ENCODE results near the gene SEMA4G. TPM values are rescaled to one million over a fixed set of nuclear protein-coding genes. Genes with fewer than 3 reads are reported as not detected.

SEMA4G gene
- total and polyA plus RNA-seq, 3 experiments from 2014 or later = 0.06 to 0.57 (median 0.49) TPM

DNA sequence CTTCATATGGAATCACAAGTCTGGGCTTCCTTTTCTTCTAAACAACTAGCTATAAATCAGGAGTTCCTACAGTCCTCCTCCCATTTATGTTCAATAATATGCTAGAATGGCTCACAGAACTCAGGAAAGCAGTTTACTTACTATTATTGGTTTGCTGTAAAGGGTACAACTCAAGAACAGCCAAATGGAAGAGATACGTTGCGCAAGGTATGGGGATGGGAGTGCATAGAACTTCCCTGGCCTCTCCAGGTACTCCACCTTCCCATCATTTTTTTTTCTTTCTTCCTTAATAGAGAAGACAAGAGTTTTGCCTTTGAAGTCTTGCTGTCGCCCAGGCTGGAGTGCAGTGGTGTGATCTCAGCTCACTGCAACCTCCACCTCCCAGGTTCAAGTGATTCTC lies 27.1 kb upstream of the SEMA4G start:
- H3K9me3 Mint-ChIP-seq = no peaks in the 10 kb centered on the region
- Histone ChIP-seq H3K4me1 (ENCODE audit: insufficient read depth, low read length) (peaks cover 5% of the 10 kb centered on the region), H3K4me3 (ENCODE audit: low read length) (no peak overlapping the region), H3K9me3 (ENCODE audit: low read length) (no peaks in the 10 kb centered on the region), H3K27ac (ENCODE audit: low read depth, low read length) (no peak overlapping the region), H3K36me3 (ENCODE audit: insufficient read depth, low read length) (peaks cover 50% of the 10 kb centered on the region), H3K27me3 (ENCODE audit: insufficient read depth, low read length, poor library complexity, severe bottlenecking) (no peaks in the 10 kb centered on the region)
- peaks cover 5 to 77% (median 25%) of the 10 kb centered on the region in 3 donors for H3K36me3 Mint-ChIP-seq
- DNase-seq = no peak
- H3K27me3 Mint-ChIP-seq = no peaks in the 10 kb centered on the region
- H3K27ac Mint-ChIP-seq = no peak overlapping the region
- CTCF ChIA-PET = no interaction called here
- POLR2A ChIA-PET = no interaction called here
- peaks cover 4 to 28% (median 15%) of the 10 kb centered on the region in 3 donors for H3K4me1 Mint-ChIP-seq
- H3K4me3 Mint-ChIP-seq = no peak overlapping the region

DNA sequence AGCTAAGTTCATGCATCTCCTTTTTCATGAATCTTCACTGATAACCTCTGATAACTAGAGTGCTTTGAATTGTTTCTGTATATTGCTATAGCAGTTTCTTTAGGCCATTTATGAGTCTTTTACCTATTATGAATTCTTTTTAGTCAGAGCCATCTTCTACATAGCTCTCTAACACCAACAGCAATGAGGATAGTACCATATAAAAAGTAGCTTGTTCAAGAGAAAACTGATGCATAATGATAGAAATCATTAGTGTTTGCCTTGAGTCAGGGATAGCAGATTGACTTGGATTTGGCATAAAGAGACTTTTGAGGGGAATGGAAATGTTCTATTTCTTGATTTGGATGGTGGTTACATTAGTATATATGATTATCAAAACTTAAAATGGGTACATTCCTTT lies 25.8 kb upstream of the SEMA4G start:
- Histone ChIP-seq H3K27me3 (ENCODE audit: insufficient read depth, low read length, poor library complexity, severe bottlenecking) (no peaks in the 10 kb centered on the region), H3K9me3 (ENCODE audit: low read length) (no peaks in the 10 kb centered on the region), H3K4me1 (ENCODE audit: insufficient read depth, low read length) (peaks cover 5% of the 10 kb centered on the region), H3K27ac (ENCODE audit: low read depth, low read length) (no peak overlapping the region), H3K4me3 (ENCODE audit: low read length) (no peak overlapping the region), H3K36me3 (ENCODE audit: insufficient read depth, low read length) (peaks cover 47% of the 10 kb centered on the region)
- no peak for DNase-seq
- POLR2A ChIA-PET = interaction anchor here (0.6 kb wide), 1 partner anchor 17 kb away, joined by 4 read pairs; no protein-coding TSS in a partner anchor
- CTCF ChIA-PET = no interaction called here
- Mint-ChIP-seq H3K27me3 (no peaks in the 10 kb centered on the region), H3K27ac (peak overlapping the region in 5 of 8 donors; percentile 23 to 82 (median 51)), H3K9me3 (no peaks in the 10 kb centered on the region), H3K4me1 (peaks cover 4 to 28% (median 15%) of the 10 kb centered on the region in 3 donors), H3K4me3 (peak overlapping the region in 2 of 7 donors; percentile 24 to 53), H3K36me3 (peaks cover 5 to 76% (median 22%) of the 10 kb centered on the region in 3 donors)

DNA sequence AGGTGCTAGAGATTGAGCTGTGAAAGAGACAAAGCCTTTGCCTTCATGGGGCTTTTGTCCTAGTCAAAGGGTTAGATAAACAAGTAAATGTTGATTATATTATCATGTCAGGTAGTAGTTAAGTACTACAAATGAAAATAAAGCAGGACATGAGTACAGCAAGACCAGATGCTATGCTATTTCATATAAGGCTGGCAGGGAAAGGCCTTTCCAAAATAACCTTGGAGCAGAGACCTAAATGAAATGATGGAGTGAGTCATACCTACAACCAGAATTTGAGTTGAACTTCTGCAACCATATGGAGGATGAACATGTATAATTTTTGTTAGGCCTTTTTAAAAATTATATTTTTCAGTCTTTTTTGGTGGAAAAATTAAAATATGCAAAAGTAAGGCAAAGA lies 23.6 kb upstream of the SEMA4G start:
- Histone ChIP-seq H3K27ac (ENCODE audit: low read depth, low read length) (no peak overlapping the region), H3K4me1 (ENCODE audit: insufficient read depth, low read length) (peaks cover 5% of the 10 kb centered on the region), H3K36me3 (ENCODE audit: insufficient read depth, low read length) (peaks cover 41% of the 10 kb centered on the region), H3K27me3 (ENCODE audit: insufficient read depth, low read length, poor library complexity, severe bottlenecking) (no peaks in the 10 kb centered on the region), H3K9me3 (ENCODE audit: low read length) (no peaks in the 10 kb centered on the region), H3K4me3 (ENCODE audit: low read length) (no peak overlapping the region)
- Mint-ChIP-seq H3K4me3 (no peak overlapping the region), H3K27me3 (no peaks in the 10 kb centered on the region), H3K4me1 (peaks cover 4 to 28% (median 15%) of the 10 kb centered on the region in 3 donors), H3K27ac (no peak overlapping the region), H3K9me3 (no peaks in the 10 kb centered on the region), H3K36me3 (peaks cover 9 to 80% (median 24%) of the 10 kb centered on the region in 3 donors)
- DNase-seq = no peak
- ChIA-PET CTCF (no interaction called here), POLR2A (no interaction called here)

DNA sequence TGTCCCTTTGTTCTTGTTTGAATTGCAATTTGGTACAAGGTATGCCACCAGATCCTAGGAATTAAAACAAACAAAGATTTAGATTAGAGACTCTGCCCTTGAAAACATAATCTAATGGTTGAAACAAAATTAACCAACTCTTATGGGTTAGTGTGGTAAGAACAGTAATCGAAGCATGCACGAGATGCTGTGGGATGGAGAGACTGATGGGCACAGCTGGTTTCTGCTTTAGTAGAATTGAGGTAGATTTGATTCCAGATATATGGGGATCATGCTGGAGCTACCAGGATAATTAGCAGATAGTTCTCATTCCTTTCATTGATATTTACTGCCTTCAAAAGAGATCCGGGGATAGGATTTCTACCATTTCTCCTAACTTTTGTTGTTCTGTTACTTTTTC lies 20.4 kb upstream of the SEMA4G start:
- DNase-seq = no peak
- no peaks in the 10 kb centered on the region for H3K27me3 Mint-ChIP-seq
- H3K36me3 Mint-ChIP-seq = peaks cover 4 to 66% (median 17%) of the 10 kb centered on the region in 3 donors
- H3K4me3 Mint-ChIP-seq = no peak overlapping the region
- ChIA-PET CTCF (interaction anchor here (2.0 kb wide), 1 partner anchor 68 kb away, joined by 4 read pairs; no protein-coding TSS in a partner anchor), POLR2A (no interaction called here)
- no peak overlapping the region for H3K4me3 ChIP-seq (ENCODE audit: low read length)
- H3K27ac ChIP-seq (ENCODE audit: low read depth, low read length) = no peak overlapping the region
- no peaks in the 10 kb centered on the region for H3K9me3 ChIP-seq (ENCODE audit: low read length)
- no peaks in the 10 kb centered on the region for H3K27me3 ChIP-seq (ENCODE audit: insufficient read depth, low read length, poor library complexity, severe bottlenecking)
- no peaks in the 10 kb centered on the region for H3K4me1 ChIP-seq (ENCODE audit: insufficient read depth, low read length)
- peaks cover 40% of the 10 kb centered on the region for H3K36me3 ChIP-seq (ENCODE audit: insufficient read depth, low read length)
- H3K9me3 Mint-ChIP-seq = no peaks in the 10 kb centered on the region
- H3K27ac Mint-ChIP-seq = no peak overlapping the region
- H3K4me1 Mint-ChIP-seq = peaks cover 0 to 6% (median 3%) of the 10 kb centered on the region in 3 donors

DNA sequence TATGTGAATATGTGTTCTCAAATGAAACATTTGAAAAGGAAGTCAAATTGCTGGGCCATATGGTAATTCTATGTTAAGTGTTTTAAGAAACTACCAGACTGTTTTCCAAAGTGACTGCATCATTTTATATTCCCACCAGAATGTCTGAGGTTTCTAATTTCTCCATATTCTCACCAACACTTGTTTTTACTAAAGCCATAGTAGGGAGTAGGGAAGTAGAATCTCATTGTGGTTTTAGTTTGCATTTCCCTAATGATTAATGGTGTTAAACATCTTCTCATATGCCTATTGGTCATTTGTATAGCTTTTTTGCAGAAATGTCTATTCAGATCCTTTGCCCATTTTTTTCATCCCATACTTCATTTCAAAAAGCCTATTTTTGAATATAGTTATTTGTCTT lies 9.1 kb upstream of the SEMA4G start:
- peaks cover 16% of the 10 kb centered on the region for H3K36me3 ChIP-seq (ENCODE audit: insufficient read depth, low read length)
- H3K4me1 ChIP-seq (ENCODE audit: insufficient read depth, low read length) = no peaks in the 10 kb centered on the region
- Mint-ChIP-seq H3K4me1 (no peaks in the 10 kb centered on the region), H3K36me3 (peaks cover 12 to 72% (median 18%) of the 10 kb centered on the region in 3 donors), H3K4me3 (no peak overlapping the region), H3K27ac (no peak overlapping the region), H3K27me3 (no peaks in the 10 kb centered on the region), H3K9me3 (no peaks in the 10 kb centered on the region)
- no peak overlapping the region for H3K4me3 ChIP-seq (ENCODE audit: low read length)
- no peak for DNase-seq
- CTCF ChIA-PET = no interaction called here
- H3K27me3 ChIP-seq (ENCODE audit: insufficient read depth, low read length, poor library complexity, severe bottlenecking) = no peaks in the 10 kb centered on the region
- POLR2A ChIA-PET = no interaction called here
- no peaks in the 10 kb centered on the region for H3K9me3 ChIP-seq (ENCODE audit: low read length)
- no peak overlapping the region for H3K27ac ChIP-seq (ENCODE audit: low read depth, low read length)

DNA sequence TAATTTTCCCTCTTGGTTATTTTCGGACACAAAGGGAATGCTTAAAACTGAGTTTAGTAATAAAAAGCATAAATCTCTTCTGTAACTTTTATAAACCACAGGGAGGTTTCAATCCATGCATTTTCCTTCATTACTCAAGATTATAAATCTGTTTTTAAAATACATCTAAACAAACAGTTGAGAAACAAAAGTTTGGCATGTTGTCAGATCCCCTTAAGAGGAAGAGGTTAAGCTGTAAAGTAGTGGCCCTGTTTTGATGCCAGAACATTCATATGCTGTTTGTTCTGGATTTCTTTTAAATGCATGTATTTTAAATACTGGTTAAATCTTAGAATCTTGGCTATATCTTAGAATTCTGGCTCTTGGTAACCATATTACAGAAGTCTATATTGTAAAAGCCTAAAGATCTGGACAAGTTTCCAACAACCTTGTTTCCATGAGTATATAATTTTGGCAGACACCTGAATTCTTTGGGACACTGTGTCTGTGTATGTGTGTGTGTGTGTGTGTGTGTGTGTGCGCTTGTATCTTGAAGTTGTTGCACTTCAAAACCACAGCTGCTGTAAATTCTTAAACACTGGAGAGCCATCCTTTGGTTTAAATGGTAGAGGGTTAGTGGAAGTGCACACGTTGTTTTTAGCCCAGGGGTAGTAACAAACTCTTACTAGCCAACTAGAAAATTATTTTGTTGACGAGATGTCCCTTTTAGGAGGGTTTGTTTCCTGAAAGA lies 6.8 kb upstream of the SEMA4G start:
- no peaks in the 10 kb centered on the region for H3K4me1 ChIP-seq (ENCODE audit: insufficient read depth, low read length)
- Mint-ChIP-seq H3K27ac (no peak overlapping the region), H3K4me1 (no peaks in the 10 kb centered on the region), H3K4me3 (no peak overlapping the region), H3K36me3 (peaks cover 12 to 64% (median 16%) of the 10 kb centered on the region in 3 donors), H3K27me3 (no peaks in the 10 kb centered on the region), H3K9me3 (no peaks in the 10 kb centered on the region)
- no peaks in the 10 kb centered on the region for H3K27me3 ChIP-seq (ENCODE audit: insufficient read depth, low read length, poor library complexity, severe bottlenecking)
- H3K9me3 ChIP-seq (ENCODE audit: low read length) = no peaks in the 10 kb centered on the region
- no peak for DNase-seq
- H3K36me3 ChIP-seq (ENCODE audit: insufficient read depth, low read length) = peaks cover 16% of the 10 kb centered on the region
- no peak overlapping the region for H3K4me3 ChIP-seq (ENCODE audit: low read length)
- ChIA-PET CTCF (no interaction called here), POLR2A (no interaction called here)
- no peak overlapping the region for H3K27ac ChIP-seq (ENCODE audit: low read depth, low read length)

DNA sequence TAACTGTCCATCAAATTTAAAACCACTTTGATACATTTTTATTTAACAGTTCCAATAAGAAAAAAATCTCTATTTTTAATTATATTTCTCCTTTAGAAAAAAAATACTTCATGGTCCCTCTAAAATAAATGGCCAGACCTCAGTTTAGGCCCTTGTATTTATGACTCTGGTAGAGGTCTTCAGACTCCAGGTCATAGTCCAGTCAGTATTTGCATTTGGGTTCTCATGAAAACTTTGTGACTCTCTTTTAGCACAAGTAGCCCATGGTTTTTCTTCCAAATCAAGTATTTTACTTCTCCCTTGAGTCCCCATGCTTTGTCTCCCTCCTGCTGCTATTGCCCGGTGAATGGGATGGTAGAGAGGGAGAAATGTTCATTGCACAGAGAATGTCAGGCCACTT lies 5.5 kb upstream of the SEMA4G start:
- Mint-ChIP-seq H3K4me1 (peaks cover 4 to 9% (median 6%) of the 10 kb centered on the region in 3 donors), H3K27me3 (no peaks in the 10 kb centered on the region), H3K4me3 (no peak overlapping the region), H3K36me3 (peaks cover 9 to 56% (median 12%) of the 10 kb centered on the region in 3 donors), H3K27ac (no peak overlapping the region), H3K9me3 (no peaks in the 10 kb centered on the region)
- Histone ChIP-seq H3K9me3 (ENCODE audit: low read length) (no peaks in the 10 kb centered on the region), H3K4me3 (ENCODE audit: low read length) (no peak overlapping the region), H3K4me1 (ENCODE audit: insufficient read depth, low read length) (peaks cover 2% of the 10 kb centered on the region), H3K27ac (ENCODE audit: low read depth, low read length) (no peak overlapping the region), H3K36me3 (ENCODE audit: insufficient read depth, low read length) (peaks cover 10% of the 10 kb centered on the region), H3K27me3 (ENCODE audit: insufficient read depth, low read length, poor library complexity, severe bottlenecking) (no peaks in the 10 kb centered on the region)
- no peak for DNase-seq
- POLR2A ChIA-PET = no interaction called here
- CTCF ChIA-PET = interaction anchor here (3.7 kb wide), 1 partner anchor 34 kb away, joined by 18 read pairs; no protein-coding TSS in a partner anchor

DNA sequence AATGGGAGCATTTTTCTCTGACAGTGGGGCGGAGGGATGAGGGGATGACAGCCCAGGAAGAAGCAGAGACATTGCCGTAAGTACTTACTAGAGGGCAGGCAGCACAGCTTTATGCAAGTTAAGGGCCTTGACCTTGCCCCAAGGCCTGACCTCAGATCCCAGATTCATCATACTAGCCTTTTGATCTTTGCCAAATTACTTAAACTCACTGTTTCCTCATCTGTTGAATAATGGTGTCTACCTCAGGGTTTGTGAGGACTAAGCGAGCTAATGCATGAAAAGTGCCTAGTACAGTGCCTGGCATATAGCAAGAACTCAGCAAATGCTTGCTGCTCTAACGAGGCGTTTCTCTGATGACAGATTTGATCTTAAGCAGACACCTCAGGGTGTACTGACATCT lies 3.5 kb upstream of the SEMA4G start:
- CTCF ChIA-PET = interaction anchor here (1.9 to 3.7 kb wide), 2 partner anchors 32 to 48 kb away, joined by 7 to 18 read pairs; no protein-coding TSS in a partner anchor
- H3K27me3 Mint-ChIP-seq = no peaks in the 10 kb centered on the region
- peaks cover 8 to 20% (median 18%) of the 10 kb centered on the region in 3 donors for H3K4me1 Mint-ChIP-seq
- no peaks in the 10 kb centered on the region for H3K27me3 ChIP-seq (ENCODE audit: insufficient read depth, low read length, poor library complexity, severe bottlenecking)
- no peaks in the 10 kb centered on the region for H3K9me3 ChIP-seq (ENCODE audit: low read length)
- DNase-seq = no peak
- H3K27ac Mint-ChIP-seq = no peak overlapping the region
- H3K4me3 Mint-ChIP-seq = no peak overlapping the region
- peaks cover 9% of the 10 kb centered on the region for H3K36me3 ChIP-seq (ENCODE audit: insufficient read depth, low read length)
- no peaks in the 10 kb centered on the region for H3K9me3 Mint-ChIP-seq
- H3K36me3 Mint-ChIP-seq = peaks cover 7 to 37% (median 7%) of the 10 kb centered on the region in 3 donors
- no peak overlapping the region for H3K27ac ChIP-seq (ENCODE audit: low read depth, low read length)
- POLR2A ChIA-PET = no interaction called here
- peaks cover 5% of the 10 kb centered on the region for H3K4me1 ChIP-seq (ENCODE audit: insufficient read depth, low read length)
- H3K4me3 ChIP-seq (ENCODE audit: low read length) = no peak overlapping the region
